Measurements from ENCODE around the gene DRICH1. TPM values are rescaled to one million over a fixed set of nuclear protein-coding genes. Genes with fewer than 3 reads are reported as not detected.

Gene DRICH1
- total and polyA plus RNA-seq, 2 of the 8 experiments (the other 6 are each of a cell fraction or from before 2014, with no cell fraction given): 0.21 to 0.28 TPM

GRCh38 chr22:23609983-23610781 is 21.9 kb downstream of the DRICH1 start (continued):
- TF ChIP-seq POU5F1 (IDR thresholded peaks at IDR 0.05; ENCODE audit: low read depth, low read length): no peak
- no peak for TF ChIP-seq JUND (IDR thresholded peaks at IDR 0.05; ENCODE audit: low read length)
- no peak for TF ChIP-seq NRF1 (IDR thresholded peaks at IDR 0.05; ENCODE audit: low read depth, low read length)

Data from H1 (cell line).